HG03280 (cell line): ENCODE results near the gene SEMA6D.
"Not testable (repeated sequence)": the region's sequence is repeated elsewhere in the genome, so short reads cannot be mapped to it uniquely, and the experiment has no call there.

ENCODE experiments used
- ATAC-seq: cut with Tn5 transposase; IDR thresholded peaks from one replicate; pipeline ENCODE4 v1.9.1; 2021; ENCODE audit warnings: mild to moderate bottlenecking, moderate library complexity; ENCODE audit not compliant: unreplicated experiment

SEMA6D gene

DNA sequence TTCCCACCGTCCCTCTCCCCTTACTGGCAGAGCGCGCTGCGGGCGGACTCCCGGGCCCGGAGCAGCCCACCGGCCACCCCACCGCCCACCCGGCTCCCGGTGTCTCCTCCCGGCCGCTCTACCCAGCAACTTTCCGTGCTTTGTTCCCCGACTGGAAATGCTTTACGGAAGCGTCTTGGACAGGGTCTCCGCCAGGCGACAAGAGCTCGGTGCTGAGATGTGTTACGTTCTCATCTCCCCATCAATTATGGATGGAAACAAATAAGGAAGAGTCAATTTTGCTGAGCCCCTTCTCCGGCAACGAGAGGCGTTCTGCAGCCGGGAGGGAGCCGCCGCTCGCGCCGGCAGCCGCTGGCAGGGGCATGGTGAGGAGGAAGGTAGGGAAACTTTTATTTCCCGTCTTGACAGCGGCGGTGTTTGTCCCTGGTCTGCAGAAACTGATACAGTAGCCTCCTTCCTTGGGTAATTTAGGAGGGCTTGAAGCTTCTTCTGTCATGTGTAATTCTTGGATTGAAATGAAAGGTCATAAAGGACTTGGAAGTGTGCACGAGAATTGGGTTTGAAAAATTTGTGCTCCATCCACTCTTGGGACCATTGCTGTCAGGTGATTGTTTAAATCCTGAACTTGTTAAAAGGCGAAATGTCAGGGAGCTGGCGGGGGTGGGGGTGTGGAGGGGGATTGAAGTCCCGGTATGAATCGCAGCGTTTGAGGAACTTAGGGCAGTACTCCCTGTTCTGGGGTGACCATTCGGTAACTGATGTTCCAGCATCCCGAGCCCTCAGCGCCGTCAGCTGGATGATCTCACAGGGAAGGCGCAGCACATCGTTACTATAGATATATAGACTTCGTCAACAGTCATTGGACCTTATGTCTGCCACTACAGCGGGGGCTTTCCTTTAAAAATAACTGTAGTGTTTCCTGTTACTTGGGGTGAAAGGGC is 1.5 kb downstream of the SEMA6D start:
- no peak for ATAC-seq

DNA sequence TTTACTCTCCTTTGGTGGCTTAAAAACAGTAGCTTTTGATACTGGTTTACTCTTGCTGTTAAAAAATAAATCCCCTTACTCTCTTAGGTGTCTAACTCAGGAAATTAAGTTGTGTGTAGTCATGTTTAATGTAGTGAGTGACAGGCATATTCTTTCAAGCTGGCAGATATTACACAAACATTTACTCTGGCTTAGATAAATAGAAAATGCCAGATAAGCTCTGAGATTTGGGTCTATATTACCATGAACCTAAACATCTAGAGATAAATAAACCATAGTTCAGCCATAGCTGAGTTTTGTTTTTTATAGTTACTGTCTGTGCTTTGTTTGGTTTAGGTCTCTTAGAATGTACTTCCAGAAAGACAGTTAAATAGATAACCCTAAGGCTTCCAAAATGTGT is 2.4 kb downstream of the SEMA6D start:
- ATAC-seq = no peak

DNA sequence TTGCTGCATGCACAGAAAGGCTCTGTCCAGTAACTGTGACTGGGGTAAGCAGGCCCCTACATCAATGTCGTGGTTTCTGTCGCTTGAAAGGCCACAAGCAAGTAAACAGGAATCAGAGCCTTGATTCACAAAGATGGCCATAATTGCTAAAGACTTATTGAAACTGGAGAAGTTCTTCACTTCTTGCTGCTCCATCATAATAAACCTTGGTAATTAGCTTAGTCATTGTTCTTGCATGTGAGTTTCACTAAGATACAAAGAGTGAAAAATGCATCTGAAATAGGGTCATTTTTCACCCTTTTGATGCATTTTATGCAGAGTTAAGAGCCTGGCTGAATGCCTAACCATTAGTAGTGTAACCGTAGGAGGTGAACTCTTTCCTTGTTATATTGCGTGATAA is 3.2 kb downstream of the SEMA6D start:
- ATAC-seq = no peak

DNA sequence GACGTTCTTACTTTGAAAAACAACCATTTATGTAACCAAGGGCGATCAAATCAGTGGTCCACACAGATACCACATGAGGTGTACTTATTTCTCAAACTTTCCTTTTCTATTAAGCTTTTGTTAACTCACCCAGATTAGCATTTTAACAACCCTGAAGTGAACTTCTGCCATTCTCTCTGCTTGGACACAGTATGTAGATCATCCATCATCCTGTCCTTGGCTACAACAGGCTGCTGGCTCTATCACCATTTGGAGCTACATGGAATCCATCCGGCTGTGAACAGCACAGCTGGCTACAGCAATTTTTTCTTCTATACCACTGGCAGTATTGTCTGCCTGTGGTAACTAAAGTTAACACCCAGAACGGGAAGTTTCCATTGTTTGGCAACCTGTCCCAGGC is 4.4 kb downstream of the SEMA6D start:
- no peak for ATAC-seq

DNA sequence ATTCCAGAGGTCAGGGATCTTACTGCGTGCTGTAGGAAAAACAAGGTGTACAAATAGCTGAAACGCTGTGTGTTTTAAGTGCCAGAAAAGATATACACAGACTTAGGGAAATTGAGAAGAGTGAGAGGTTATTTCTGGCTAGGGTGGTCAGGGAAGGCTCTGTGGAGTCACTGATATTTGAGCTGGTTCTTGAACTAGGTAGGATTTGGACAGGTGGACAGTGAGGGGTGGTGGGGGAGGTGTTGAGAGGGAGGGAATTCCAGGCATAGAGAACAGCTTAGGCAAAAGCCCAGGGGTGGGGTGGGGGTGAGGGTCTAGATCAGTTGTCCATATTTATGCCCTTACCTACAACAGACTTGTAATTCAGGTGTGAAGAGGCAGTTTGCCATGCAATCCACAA is 7.0 kb downstream of the SEMA6D start:
- ATAC-seq = no peak

DNA sequence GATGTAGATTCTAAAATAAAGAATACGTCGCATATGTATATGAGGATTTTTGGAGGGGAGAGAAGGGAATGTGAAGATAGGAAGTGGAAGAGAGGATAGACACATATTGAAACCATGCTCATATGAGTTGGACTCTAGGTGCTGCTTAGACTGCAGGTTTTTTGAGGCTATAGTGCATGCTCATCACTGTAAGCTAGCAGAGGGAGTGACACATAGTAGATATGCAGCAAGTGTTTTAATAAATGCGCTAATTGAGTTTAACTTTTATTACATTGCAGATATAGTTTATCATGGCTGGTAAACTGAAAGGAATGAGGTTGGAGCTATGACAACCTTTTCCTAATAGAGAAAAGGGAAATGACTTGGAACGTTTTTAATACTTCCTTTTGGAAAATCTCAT is 7.7 kb downstream of the SEMA6D start:
- ATAC-seq = no peak

DNA sequence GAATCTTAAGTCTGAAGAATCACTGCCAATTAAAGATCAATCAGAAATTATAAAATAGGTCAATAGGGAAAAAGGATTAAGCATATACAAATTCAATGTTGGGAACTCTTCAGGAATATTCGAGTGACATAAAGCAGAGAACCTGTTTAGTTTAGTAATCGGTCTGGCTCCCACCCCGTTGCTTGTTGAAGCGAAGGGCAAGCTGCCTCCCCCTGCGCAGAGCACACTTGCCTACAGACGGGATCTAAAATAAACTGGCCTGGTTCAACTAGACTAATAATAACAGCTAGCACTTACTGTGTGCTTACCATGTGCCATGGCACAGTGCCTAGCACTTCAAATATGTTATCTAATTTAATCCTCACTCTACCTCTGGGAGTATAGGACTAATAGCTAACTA is 8.6 kb downstream of the SEMA6D start:
- ATAC-seq = no peak

DNA sequence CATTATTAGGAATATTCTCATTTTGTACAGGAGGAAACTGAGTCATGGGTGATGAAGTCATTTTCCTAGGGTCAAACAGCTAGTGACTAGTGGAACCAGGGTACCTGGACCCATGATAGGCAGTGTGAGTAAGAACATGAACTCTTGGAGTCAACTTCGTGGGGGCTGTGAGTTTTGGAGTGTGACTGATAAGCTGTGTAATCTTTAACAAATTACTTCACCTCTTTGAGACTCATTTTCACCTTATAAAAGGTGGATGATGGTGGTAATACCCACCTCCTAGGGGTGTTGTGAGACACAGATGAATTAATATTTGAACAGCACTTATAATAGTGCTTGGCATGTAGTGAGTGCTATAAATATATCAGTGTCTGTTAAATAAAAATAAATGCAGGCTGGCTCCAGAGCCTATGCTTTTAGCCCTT is 9.1 kb downstream of the SEMA6D start:
- no peak for ATAC-seq

DNA sequence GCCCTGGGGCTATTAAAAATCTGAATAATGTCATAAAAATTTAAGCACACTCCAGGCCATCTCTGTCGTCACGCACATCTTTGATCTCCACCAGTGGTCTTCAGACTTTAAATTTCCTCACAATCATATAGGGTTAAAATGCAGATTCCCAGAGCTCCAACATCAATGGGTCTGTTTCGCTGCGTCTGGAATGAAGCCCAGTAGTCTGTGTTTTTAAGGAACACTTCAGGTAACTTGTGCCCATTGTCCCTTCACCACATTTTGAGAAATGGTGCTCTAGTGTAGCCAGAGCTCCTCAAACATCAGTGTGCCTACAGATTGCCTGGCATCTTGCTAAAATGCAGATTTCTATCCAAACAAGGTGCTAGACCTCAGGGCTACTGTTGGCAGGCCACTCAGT is 9.8 kb downstream of the SEMA6D start:
- ATAC-seq = no peak

DNA sequence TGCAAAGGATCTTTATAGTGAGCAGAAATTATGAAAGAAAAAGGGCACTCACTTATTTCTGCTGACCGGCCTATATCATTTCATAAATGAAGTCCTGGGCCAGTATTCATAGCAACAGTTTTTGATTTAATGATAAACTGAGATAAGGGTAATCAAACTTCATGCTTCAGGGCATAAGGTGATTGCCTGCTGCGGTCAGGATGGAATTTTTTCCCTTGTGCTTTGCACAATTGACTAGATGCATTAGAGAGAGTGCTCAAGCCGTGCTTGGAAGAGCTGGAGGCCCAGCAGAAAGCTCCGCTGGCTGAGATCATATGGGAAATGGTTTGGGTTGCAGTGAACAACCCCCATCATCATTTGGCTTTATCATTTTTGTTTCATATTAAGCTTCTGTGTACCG is 10.4 kb downstream of the SEMA6D start:
- no peak for ATAC-seq

DNA sequence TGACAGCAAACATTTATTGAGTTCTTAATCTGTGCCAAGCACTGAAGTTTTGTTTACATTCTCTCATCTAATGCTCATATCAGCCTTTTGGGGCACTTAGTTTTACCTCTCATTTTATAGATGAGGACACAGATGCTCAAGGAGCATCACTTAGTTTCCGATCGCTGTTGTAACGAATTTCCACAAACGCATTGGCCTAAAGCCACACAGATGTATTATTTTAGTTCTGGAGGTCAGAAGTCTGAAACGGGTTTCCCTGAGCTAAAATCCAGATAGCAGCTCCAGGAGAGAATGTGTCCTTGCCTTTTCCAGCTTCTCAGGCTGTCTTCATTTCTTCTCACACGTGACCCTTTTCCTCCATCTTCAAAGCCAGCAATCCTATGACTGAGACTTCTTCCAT is 11.1 kb downstream of the SEMA6D start:
- ATAC-seq = no peak

DNA sequence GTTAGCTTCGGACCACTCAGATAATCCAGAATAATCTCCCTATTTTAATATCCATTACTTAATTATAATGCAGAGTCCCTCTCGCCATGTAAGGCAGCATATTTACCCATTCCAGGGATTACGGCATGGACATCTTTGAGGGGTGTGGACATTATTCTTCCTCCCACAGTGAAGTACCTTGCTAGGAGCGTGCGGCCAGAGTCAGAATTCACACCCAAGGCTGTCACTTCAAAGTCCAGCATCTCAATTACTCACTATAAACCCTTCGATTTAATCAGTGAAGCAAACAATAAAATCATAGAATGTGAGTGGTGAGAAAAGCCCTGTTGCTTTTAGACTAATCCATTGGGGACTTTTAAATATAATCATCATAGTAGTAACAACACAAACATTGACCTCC is 11.6 kb downstream of the SEMA6D start:
- ATAC-seq = no peak

DNA sequence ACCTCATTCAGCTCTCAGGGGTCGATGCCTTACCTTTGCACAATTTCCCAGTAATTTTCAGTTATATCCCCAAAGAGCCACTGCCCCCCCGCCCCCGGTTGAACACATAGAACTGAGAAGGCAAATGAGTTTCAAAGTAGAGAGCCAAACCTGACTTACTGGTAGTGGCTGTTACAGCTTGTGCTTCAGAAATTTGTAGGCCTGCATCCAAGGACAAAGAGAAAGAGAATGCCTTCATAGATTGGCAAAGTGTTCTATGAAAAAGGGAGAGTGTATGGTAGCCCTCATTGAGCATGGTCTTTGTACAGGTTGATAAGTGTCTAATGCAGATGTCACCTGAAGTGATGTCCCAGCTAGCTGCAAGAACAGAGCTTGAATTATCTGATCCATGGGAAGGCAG is 13.9 kb downstream of the SEMA6D start:
- no peak for ATAC-seq

DNA sequence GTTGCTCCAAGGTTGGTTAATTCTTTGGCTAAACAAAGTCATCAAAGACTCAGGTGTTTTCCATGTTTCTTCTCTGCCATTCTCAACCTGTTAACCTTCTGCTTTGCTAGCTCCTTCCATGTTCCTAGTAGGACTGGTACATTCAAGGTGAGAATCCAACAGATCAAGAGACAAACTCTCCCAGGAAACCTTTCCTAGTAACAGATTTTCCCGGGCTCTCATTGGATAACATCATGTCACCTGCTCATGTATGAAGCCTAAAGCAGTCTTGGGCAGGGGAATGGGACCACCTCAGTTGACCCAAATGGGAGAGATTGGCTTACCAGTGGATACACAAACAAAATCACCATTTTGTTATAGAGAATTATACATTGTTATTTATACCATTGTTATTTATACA is 14.9 kb downstream of the SEMA6D start:
- ATAC-seq = no peak

DNA sequence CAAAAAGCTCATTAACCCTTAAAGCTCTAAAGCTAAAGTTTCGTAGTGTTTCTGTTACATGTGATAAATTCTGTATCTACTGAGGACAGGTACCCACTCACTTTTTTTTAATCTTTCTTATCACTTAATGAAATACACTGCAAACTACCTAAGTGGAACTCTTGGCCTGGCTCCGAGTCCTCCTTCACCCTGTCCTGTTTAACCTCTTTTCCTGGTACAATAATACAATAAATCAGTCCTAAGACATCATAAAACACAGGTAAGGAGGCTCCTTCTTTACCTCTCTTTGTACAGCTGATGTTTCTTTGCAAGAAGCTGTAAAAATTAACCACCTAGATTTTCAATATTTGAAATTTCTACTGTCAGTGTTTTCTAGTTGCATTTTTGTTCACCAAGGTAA is 15.8 kb downstream of the SEMA6D start:
- no peak for ATAC-seq

DNA sequence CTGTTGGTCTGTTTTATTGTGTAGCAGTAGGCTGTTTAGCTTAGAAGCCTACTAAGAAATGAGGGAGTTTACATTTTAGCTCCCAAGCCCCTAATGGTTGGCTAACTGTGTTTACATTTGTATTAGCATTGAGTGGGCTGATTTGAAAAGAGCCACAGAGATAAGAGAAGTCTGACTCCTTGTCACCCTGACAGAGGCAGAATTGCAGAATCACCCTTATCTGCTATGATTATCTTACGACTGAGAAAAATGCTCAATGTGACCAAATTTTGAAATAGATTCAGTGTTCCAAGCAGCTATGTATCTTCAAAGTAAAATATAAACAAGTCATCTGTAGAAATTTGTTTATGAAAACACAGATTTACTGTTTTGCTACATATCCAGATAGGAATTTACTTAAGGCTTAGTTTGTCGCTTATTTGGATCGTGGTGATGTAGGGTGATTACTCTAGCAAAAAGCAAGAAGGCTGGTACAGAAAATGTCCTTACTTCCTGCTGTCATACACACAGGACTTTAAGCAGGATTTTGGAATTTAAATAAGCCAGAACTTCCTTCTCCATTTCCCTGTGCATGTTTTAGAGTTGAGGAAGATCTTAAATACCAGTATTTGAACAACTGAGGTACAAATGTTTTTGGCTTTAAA is 19.0 kb downstream of the SEMA6D start:
- ATAC-seq = no peak

DNA sequence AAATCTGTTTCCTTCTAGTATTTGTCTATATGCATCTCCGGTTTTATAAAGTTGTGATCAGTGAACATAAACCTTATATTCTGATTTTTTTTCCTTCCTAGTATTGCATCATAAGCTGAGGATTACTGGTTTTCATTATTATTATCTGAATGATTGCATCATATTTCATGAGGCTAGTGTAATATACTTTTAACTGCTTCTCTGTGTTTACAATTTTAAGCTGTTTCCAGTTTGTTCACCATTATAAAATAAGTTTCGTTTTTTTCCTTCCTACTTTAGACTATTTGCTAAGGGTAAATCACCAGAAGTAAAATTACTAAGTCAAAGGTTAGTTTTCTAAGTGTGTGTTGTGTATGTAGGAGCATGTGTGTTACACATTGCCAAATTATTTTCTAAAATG is 20.2 kb downstream of the SEMA6D start:
- no peak for ATAC-seq

DNA sequence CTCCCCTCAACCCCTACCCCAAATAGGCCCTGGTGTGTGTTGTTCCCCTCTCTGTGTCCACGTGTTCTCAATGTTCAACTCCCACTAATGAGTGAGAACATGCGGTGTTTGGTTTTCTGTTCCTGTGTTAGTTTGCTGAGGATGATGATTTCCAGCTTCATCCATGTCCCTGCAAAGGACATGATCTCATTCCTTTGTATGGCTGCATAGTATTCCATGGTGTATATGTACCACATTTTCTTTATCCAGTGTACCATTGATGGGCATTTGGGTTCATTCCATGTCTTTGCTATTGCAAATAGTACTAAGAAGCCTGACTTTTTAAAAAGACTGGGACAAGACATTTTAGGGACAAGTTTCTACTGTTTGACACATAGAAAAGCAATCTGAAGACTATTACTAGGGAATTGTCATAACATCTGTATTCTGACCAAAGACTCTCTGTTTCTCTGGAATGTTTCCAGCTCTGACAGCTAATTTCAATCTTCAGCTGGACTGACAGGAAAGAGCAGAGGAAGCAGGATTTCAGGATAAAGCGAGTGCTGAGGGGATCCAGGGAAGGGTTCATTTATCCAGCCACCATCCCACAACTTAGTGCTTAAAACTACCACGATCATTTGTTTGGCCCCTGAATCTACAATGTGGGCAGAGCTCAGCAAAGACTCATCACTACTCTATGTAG is 21.0 kb downstream of the SEMA6D start:
- not testable (repeated sequence) for ATAC-seq

DNA sequence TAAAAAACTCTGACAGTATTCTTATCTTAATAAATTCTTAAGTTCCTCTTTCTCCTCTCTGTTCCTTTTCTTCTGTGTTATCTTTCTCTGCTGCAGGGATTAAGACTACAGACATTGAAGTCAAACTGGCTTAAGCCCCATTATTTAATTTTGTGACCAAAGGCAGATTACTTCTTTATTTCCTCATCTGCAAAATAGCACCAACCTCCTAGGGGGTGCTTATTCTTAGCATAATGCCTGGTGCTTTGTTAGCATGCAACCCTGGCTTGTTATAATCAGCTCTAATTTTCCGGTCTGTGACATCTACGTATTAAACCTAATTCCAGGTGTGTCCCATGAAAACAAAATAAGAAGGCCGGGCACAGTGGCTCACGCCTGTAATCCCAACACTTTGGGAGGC is 23.8 kb downstream of the SEMA6D start:
- no peak for ATAC-seq

DNA sequence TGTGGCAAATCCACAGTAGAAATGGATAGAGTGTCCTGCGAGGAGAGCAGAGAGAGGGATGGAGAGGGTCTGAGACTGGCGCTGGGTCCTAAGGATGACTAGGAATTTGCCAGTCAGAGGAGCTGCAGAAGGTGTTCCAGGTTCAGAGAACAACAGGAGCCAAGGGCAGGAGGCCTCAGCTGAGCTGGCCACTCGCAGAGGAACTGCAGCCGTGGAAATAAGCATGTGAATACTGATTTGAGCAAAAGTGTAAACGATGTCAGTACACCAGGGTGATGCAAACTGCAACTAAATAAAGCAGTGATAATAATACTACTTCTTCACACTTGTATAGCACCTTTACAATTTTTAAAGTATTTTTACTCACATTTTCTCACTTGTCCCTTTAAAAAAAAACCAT is 24.6 kb downstream of the SEMA6D start:
- ATAC-seq = no peak

DNA sequence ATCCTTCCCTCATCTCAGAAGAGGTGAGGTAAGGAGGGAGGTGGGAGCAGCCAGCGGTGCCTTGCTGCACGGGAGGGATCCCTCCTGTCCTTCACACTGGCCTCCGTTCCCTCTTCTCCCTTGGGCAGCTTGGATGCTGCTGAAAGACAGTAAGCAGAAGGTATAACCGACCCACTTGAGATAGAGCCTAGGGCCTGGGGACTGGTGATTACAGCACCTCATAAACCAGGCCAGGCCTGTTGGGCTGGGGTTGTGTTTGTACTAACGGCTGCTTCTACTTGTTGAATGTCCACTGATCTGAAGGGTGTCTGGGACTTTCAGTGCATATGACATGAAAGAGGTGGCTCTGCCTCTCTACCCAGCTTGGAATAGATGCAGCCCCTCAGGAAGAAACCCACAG is 25.0 kb downstream of the SEMA6D start:
- ATAC-seq = no peak

DNA sequence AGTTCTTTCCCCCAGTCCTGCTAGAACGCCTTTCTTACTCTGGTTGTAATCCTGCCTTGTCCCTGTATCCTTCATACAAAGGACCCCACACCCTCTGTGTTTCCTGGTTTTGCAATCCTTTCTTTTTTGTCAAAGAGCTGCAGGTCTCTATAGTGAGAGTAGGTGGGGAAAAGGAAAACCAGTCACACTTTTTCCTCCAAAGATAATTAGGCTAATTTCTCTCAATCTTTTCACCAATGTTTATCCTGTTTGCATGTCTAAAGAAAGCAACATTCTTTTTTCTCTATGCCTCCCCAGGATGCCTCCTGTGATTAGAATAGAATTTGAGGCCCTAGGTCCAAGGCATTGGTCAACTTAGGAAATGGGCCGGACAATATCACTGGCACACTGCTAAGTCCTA is 25.4 kb downstream of the SEMA6D start:
- ATAC-seq = no peak
